CD4-positive, alpha-beta T cell treated with Interleukin-6 at 100 ng/mL for 8 hours (primary cell): ENCODE results near the gene GLCE.

ENCODE experiments used
- DNase-seq: peaks from one replicate; pipeline ENCODE4 v3.0.0-alpha.2; 2020; ENCODE audit warnings: mixed read lengths, low spot score

GLCE gene

GRCh38 chr15:69209661-69210060 lies 49.2 kb downstream of the GLCE start:
- no peak for DNase-seq

- no peak for DNase-seq
Measured at GRCh38 chr15:69210574-69210973, 50.1 kb downstream of the GLCE start.

- no peak for DNase-seq
Measured at GRCh38 chr15:69213786-69214185, 53.4 kb downstream of the GLCE start.

- no peak for DNase-seq
Measured at GRCh38 chr15:69215314-69216035, 55.0 kb downstream of the GLCE start.

GRCh38 chr15:69217381-69217780 lies 56.9 kb downstream of the GLCE start:
- DNase-seq: no peak

GRCh38 chr15:69219690-69220089 lies 59.3 kb downstream of the GLCE start:
- no peak for DNase-seq

GRCh38 chr15:69222002-69222474 lies 61.6 kb downstream of the GLCE start:
- DNase-seq: no peak

- no peak for DNase-seq
Measured at GRCh38 chr15:69223083-69223813, 62.8 kb downstream of the GLCE start.

- no peak for DNase-seq
Measured at GRCh38 chr15:69224383-69224782, 63.9 kb downstream of the GLCE start.

- DNase-seq: no peak
Measured at GRCh38 chr15:69225355-69226022, 65.1 kb downstream of the GLCE start.

GRCh38 chr15:69226023-69226355 lies 65.6 kb downstream of the GLCE start:
- no peak for DNase-seq

GRCh38 chr15:69232144-69232543 lies 71.7 kb downstream of the GLCE start:
- DNase-seq: no peak

GRCh38 chr15:69232765-69233164 lies 72.3 kb downstream of the GLCE start:
- no peak for DNase-seq

- DNase-seq: no peak
Measured at GRCh38 chr15:69234676-69235075, 74.2 kb downstream of the GLCE start.

GRCh38 chr15:69236505-69236904 lies 76.1 kb downstream of the GLCE start:
- DNase-seq: no peak

GRCh38 chr15:69237718-69238117 lies 77.3 kb downstream of the GLCE start:
- no peak for DNase-seq

GRCh38 chr15:69244798-69245197 lies 84.4 kb downstream of the GLCE start:
- no peak for DNase-seq

GRCh38 chr15:69253156-69253555 lies 92.7 kb downstream of the GLCE start:
- DNase-seq: no peak

GRCh38 chr15:69265347-69265955 lies 105.0 kb downstream of the GLCE start:
- DNase-seq: peak; percentile 8

- DNase-seq: no peak
Measured at GRCh38 chr15:69271217-69271616, 110.8 kb downstream of the GLCE start.

GRCh38 chr15:69272139-69272538 lies 111.7 kb downstream of the GLCE start:
- DNase-seq: no peak

GRCh38 chr15:69272891-69273290 lies 112.5 kb downstream of the GLCE start:
- DNase-seq: no peak
